ENCODE results near the gene AFF1. TPM values are rescaled to one million over a fixed set of nuclear protein-coding genes. Genes with fewer than 3 reads are reported as not detected.
A peak's percentile ranks its signal among the peaks of the same experiment; 100 is the strongest.

AFF1 gene
- total RNA-seq, 4 donors from 2014 or later = 89.4 to 138 (median 103) TPM

- ATAC-seq (ENCODE audit: low FRiP score) (no peak), DNase-seq (ENCODE audit: low spot score) (no peak)
- no peak for TF ChIP-seq CTCF (IDR thresholded peaks at IDR 0.05)
Observed at GRCh38 chr4:87037671-87038334, 103.0 kb downstream of the AFF1 start.

- TF ChIP-seq CTCF (IDR thresholded peaks at IDR 0.05) = no peak
- peak; percentile 88 for ATAC-seq (ENCODE audit: low FRiP score)
- DNase-seq (ENCODE audit: low spot score) = no peak
Observed at GRCh38 chr4:87038837-87039615, 104.2 kb downstream of the AFF1 start.

GRCh38 chr4:87041141-87041540 is 106.3 kb downstream of the AFF1 start:
- DNase-seq (ENCODE audit: low spot score) = no peak
- no peak for TF ChIP-seq CTCF (IDR thresholded peaks at IDR 0.05)
- ATAC-seq (ENCODE audit: low FRiP score) = no peak

GRCh38 chr4:87042221-87042620 is 107.4 kb downstream of the AFF1 start:
- ATAC-seq (ENCODE audit: low FRiP score) = no peak
- no peak for TF ChIP-seq CTCF (IDR thresholded peaks at IDR 0.05)
- no peak for DNase-seq (ENCODE audit: low spot score)

- DNase-seq (ENCODE audit: low spot score) (no peak), ATAC-seq (ENCODE audit: low FRiP score) (no peak)
- TF ChIP-seq CTCF (IDR thresholded peaks at IDR 0.05) = no peak
Observed at GRCh38 chr4:87042986-87043820, 108.4 kb downstream of the AFF1 start.

- ATAC-seq (ENCODE audit: low FRiP score) (peak; percentile 5), DNase-seq (ENCODE audit: low spot score) (no peak)
- no peak for TF ChIP-seq CTCF (IDR thresholded peaks at IDR 0.05)
Observed at GRCh38 chr4:87044511-87045233, 109.9 kb downstream of the AFF1 start.
